ENCODE measurements around the gene CDYL2.

DNA sequence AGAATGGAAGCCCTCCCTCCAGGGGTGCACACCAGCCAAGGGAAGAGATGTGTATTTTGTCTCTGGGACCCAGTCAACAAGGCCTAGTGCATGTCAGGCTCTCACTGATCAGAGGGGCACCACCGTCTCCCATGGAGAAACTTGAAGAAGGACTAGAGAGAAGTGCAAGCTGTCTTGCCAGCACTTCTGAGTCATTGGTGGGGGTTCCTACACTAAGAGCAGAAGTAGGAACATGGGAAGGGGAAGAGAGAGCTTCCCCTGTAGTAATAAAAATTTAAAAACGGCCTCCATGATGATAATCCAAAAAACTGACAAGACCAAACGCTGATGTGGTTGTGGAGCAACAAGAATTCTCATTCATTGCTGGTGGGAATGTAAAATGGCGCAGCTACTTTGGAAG is 217.3 kb downstream of the CDYL2 start:
- TF ChIP-seq JUND (IDR thresholded peaks at IDR 0.05) (no peak), RAD21 (IDR thresholded peaks at IDR 0.05; ENCODE audit: low read length) (no peak), MEF2A (IDR thresholded peaks at IDR 0.05; ENCODE audit: borderline replicate concordance, low read depth) (no peak), FOSL2 (IDR thresholded peaks at IDR 0.05; ENCODE audit: borderline replicate concordance, low read depth) (no peak), TAF1 (IDR thresholded peaks at IDR 0.05; ENCODE audit: borderline replicate concordance, low read depth, low read length) (no peak)
- TF ChIP-seq, protein P1, sequence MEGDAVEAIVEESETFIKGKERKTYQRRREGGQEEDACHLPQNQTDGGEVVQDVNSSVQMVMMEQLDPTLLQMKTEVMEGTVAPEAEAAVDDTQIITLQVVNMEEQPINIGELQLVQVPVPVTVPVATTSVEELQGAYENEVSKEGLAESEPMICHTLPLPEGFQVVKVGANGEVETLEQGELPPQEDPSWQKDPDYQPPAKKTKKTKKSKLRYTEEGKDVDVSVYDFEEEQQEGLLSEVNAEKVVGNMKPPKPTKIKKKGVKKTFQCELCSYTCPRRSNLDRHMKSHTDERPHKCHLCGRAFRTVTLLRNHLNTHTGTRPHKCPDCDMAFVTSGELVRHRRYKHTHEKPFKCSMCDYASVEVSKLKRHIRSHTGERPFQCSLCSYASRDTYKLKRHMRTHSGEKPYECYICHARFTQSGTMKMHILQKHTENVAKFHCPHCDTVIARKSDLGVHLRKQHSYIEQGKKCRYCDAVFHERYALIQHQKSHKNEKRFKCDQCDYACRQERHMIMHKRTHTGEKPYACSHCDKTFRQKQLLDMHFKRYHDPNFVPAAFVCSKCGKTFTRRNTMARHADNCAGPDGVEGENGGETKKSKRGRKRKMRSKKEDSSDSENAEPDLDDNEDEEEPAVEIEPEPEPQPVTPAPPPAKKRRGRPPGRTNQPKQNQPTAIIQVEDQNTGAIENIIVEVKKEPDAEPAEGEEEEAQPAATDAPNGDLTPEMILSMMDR (IDR thresholded peaks at IDR 0.05): no peak
- TF ChIP-seq, protein P2, sequence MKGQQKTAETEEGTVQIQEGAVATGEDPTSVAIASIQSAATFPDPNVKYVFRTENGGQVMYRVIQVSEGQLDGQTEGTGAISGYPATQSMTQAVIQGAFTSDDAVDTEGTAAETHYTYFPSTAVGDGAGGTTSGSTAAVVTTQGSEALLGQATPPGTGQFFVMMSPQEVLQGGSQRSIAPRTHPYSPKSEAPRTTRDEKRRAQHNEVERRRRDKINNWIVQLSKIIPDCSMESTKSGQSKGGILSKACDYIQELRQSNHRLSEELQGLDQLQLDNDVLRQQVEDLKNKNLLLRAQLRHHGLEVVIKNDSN (IDR thresholded peaks at IDR 0.05; ENCODE audit: borderline replicate concordance, low read depth): no peak
- TF ChIP-seq, protein P3, sequence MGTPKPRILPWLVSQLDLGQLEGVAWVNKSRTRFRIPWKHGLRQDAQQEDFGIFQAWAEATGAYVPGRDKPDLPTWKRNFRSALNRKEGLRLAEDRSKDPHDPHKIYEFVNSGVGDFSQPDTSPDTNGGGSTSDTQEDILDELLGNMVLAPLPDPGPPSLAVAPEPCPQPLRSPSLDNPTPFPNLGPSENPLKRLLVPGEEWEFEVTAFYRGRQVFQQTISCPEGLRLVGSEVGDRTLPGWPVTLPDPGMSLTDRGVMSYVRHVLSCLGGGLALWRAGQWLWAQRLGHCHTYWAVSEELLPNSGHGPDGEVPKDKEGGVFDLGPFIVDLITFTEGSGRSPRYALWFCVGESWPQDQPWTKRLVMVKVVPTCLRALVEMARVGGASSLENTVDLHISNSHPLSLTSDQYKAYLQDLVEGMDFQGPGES (IDR thresholded peaks at IDR 0.05; ENCODE audit: low read depth, low read length): no peak
